Common myeloid progenitor, CD34-positive (primary cell): ENCODE data around the gene KRTAP7-1.

Experiments used
- CTCF ChIA-PET: fragments of 350-600 bp; sonication (Branson Sonifier 250); formaldehyde crosslinking; loops from one replicate; lab custom pipeline; 2021; ENCODE audit warnings: antibody characterized with exemption; lab: Charles Lee
- POLR2A ChIA-PET: fragments of 350-600 bp; sonication (Branson Sonifier 250); formaldehyde crosslinking; loops from one replicate; lab custom pipeline; 2021; ENCODE audit warnings: antibody characterized with exemption; lab: Charles Lee
- DNase-seq, 3 donors: peaks; one replicate each; pipeline versions ENCODE4 v3.0.0 to v3.0.0-alpha.2; 2013
- H3K27ac ChIP-seq, 2 experiments: 1 replicate in 1 of 2; 2 replicates in 1 of 2; pipeline ENCODE4 v1.7.0; 2013; ENCODE audit warnings: inconsistent platforms in 2 of 2, low read length in 2 of 2, mild to moderate bottlenecking in 2 of 2, low read depth in 1 of 2, moderate library complexity in 1 of 2; ENCODE audit not compliant: severe bottlenecking in 2 of 2, insufficient read depth in 1 of 2, poor library complexity in 1 of 2
- H3K27me3 ChIP-seq, 5 experiments: replicated peaks in 2 of 5; 1 replicate in 3 of 5; 2 replicates in 2 of 5; pipeline versions ENCODE4 v1.6.1 to v1.7.0; 2013; ENCODE audit warnings: low read length in 4 of 5, mild to moderate bottlenecking in 2 of 5, moderate library complexity in 2 of 5, inconsistent platforms in 1 of 5; ENCODE audit not compliant: insufficient read depth in 5 of 5, control insufficient read depth in 4 of 5
- H3K36me3 ChIP-seq, 4 experiments: 1 replicate in 2 of 4; 2 replicates in 2 of 4; pipeline versions ENCODE4 v1.6.1 to v1.7.0; 2013; ENCODE audit warnings: low read length in 3 of 4, control low read depth in 1 of 4, mild to moderate bottlenecking in 1 of 4; ENCODE audit not compliant: control insufficient read depth in 4 of 4, insufficient read depth in 4 of 4
- H3K4me1 ChIP-seq, 4 experiments: 1 replicate in 3 of 4; 2 replicates in 1 of 4; pipeline versions ENCODE4 v1.6.1 to v1.7.1; 2013; ENCODE audit warnings: low read length in 3 of 4, mild to moderate bottlenecking in 3 of 4, control low read depth in 1 of 4, inconsistent platforms in 1 of 4, moderate library complexity in 1 of 4; ENCODE audit not compliant: control insufficient read depth in 4 of 4, insufficient read depth in 4 of 4; ENCODE audit errors: control extremely low read depth in 1 of 4
- H3K4me3 ChIP-seq, 7 experiments: 1 replicate in 4 of 7; 2 replicates in 3 of 7; pipeline versions ENCODE4 v1.5.1 to v1.7.0; 2013; ENCODE audit warnings: mild to moderate bottlenecking in 7 of 7, low read length in 6 of 7, moderate library complexity in 6 of 7, inconsistent platforms in 2 of 7, low read depth in 2 of 7, control low read depth in 1 of 7; ENCODE audit not compliant: insufficient read depth in 4 of 7, control insufficient read depth in 1 of 7; ENCODE audit errors: extremely low read depth in 1 of 7
- H3K9me3 ChIP-seq, 5 experiments: 1 replicate in 4 of 5; 2 replicates in 1 of 5; pipeline versions ENCODE4 v1.6.1 to v1.7.1; 2013; ENCODE audit warnings: low read length in 4 of 5, mild to moderate bottlenecking in 2 of 5, inconsistent platforms in 1 of 5, low read depth in 1 of 5, moderate library complexity in 1 of 5; ENCODE audit not compliant: control insufficient read depth in 4 of 5, insufficient read depth in 2 of 5; ENCODE audit errors: control extremely low read depth in 1 of 5
- WGBS: methylation state at CpG from one replicate; pipeline ENCODE4 v1.1.5; 2013; ENCODE audit not compliant: insufficient coverage; 5-methylcytosine and 5-hydroxymethylcytosine counted together

Gene KRTAP7-1

GRCh38 chr21:30818837-30819610 is 10.5 kb downstream of the KRTAP7-1 start:
- H3K27me3 ChIP-seq = no peaks in the 10 kb centered on the region
- H3K4me1 ChIP-seq = peaks cover 0 to 4% (median 0%) of the 10 kb centered on the region in 4 experiments
- H3K4me3 ChIP-seq = no peak overlapping the region
- no peak for DNase-seq
- WGBS = 8% methylated on average over 5 of the region's 7 CpGs
- ChIA-PET POLR2A (no interaction called here), CTCF (interaction anchor here (1.3 kb wide), 1 partner anchor 11 kb away, joined by 3 read pairs; the partner anchor contains the start of gene KRTAP7-1)
- no peaks in the 10 kb centered on the region for H3K9me3 ChIP-seq
- H3K36me3 ChIP-seq = no peaks in the 10 kb centered on the region
- H3K27ac ChIP-seq = no peak overlapping the region

- DNase-seq = no peak
- ChIA-PET POLR2A (no interaction called here), CTCF (no interaction called here)
- no peaks in the 10 kb centered on the region for H3K4me1 ChIP-seq
- H3K27ac ChIP-seq = no peak within 1 kb of the TSS
- no peaks in the 10 kb centered on the region for H3K9me3 ChIP-seq
- no peaks in the 10 kb centered on the region for H3K27me3 ChIP-seq
- H3K4me3 ChIP-seq = no peak within 1 kb of the TSS
- no peaks in the 10 kb centered on the region for H3K36me3 ChIP-seq
- 100% methylated on average over 1 of the region's 5 CpGs for WGBS
These were observed 16.4 kb downstream of the KRTAP7-1 start, which contains the start of gene KRTAP8-1 for GRCh38 chr21:30813174-30813573. TSS of gene KRTAP8-1 (minus strand) at chr21:30813274. CDS start at chr21:30813220, 54 bp downstream.

- Histone ChIP-seq H3K27me3 (no peaks in the 10 kb centered on the region), H3K36me3 (no peaks in the 10 kb centered on the region), H3K4me3 (no peak overlapping the region), H3K27ac (no peak overlapping the region), H3K9me3 (no peaks in the 10 kb centered on the region), H3K4me1 (no peaks in the 10 kb centered on the region)
- no peak for DNase-seq
- no CpG with 5 or more reads among the region's 1 CpG for WGBS
- ChIA-PET POLR2A (no interaction called here), CTCF (no interaction called here)
These were observed 29.0 kb downstream of the KRTAP7-1 start for GRCh38 chr21:30800605-30801004.

- Histone ChIP-seq H3K4me1 (no peaks in the 10 kb centered on the region), H3K27ac (no peak overlapping the region), H3K4me3 (no peak overlapping the region), H3K27me3 (no peaks in the 10 kb centered on the region), H3K36me3 (no peaks in the 10 kb centered on the region), H3K9me3 (no peaks in the 10 kb centered on the region)
- CTCF ChIA-PET = interaction anchor here (0.6 kb wide), 1 partner anchor 406 kb away, joined by 3 read pairs; no protein-coding TSS in a partner anchor
- DNase-seq = no peak
- POLR2A ChIA-PET = no interaction called here
- 92% methylated on average over 1 of the region's 2 CpGs for WGBS
These were observed 35.8 kb downstream of the KRTAP7-1 start for GRCh38 chr21:30793581-30794314.

GRCh38 chr21:30779249-30779648 is 50.3 kb downstream of the KRTAP7-1 start:
- Histone ChIP-seq H3K27ac (no peak overlapping the region), H3K9me3 (peaks cover 0 to 2% (median 0%) of the 10 kb centered on the region in 5 experiments), H3K4me3 (no peak overlapping the region), H3K27me3 (no peaks in the 10 kb centered on the region), H3K4me1 (no peaks in the 10 kb centered on the region), H3K36me3 (no peaks in the 10 kb centered on the region)
- POLR2A ChIA-PET = interaction anchor here (0.7 kb wide), 1 partner anchor 995 kb away, joined by 3 read pairs; no protein-coding TSS in a partner anchor
- WGBS = no CpG with 5 or more reads among the region's 1 CpG
- CTCF ChIA-PET = no interaction called here
- DNase-seq = no peak
